Measurements from ENCODE around the gene AOPEP. TPM values are rescaled to one million over a fixed set of nuclear protein-coding genes. Genes with fewer than 3 reads are reported as not detected.

The AOPEP gene
- total RNA-seq, 1 experiment from 2014 or later = 15.0 TPM

- Histone ChIP-seq H4K8ac (replicated peaks; ENCODE audit: insufficient read length, low read depth, low read length) (no peak overlapping the region), H3K79me1 (ENCODE audit: insufficient read depth, low read depth, low read length, poor library complexity, severe bottlenecking) (no peaks in the 10 kb centered on the region), H3K79me2 (ENCODE audit: insufficient read depth, low read length) (no peaks in the 10 kb centered on the region), H3K14ac (ENCODE audit: insufficient read depth, low read length) (no peak overlapping the region), H3K23me2 (ENCODE audit: insufficient read length, low read depth, low read length, poor library complexity, severe bottlenecking) (no peaks in the 10 kb centered on the region), H3K4me1 (ENCODE audit: insufficient read depth, low read length) (no peaks in the 10 kb centered on the region), H2BK20ac (ENCODE audit: low read depth, low read length, poor library complexity, severe bottlenecking) (no peak overlapping the region), H2BK5ac (ENCODE audit: insufficient read length, low read length) (no peak overlapping the region), H3K9ac (ENCODE audit: extremely low read depth, insufficient read length, low read length) (no peak overlapping the region), H2BK120ac (ENCODE audit: low read depth, low read length, poor library complexity, severe bottlenecking) (no peak overlapping the region), H2AK5ac (ENCODE audit: insufficient read length, low read length) (no peak overlapping the region), H3K4me2 (ENCODE audit: insufficient read depth, insufficient read length, low read length) (no peak overlapping the region), H3K9me3 (ENCODE audit: control insufficient read depth, low read depth, low read length) (no peaks in the 10 kb centered on the region), H2BK12ac (ENCODE audit: insufficient read length, low read depth, low read length) (no peak overlapping the region), H3K27ac (ENCODE audit: insufficient read length, low read depth, low read length) (no peak overlapping the region), H3T11ph (ENCODE audit: low read length) (no peak overlapping the region), H3K27me3 (ENCODE audit: insufficient read depth, low read length) (no peaks in the 10 kb centered on the region), H3K56ac (ENCODE audit: insufficient read length, low read depth, low read length) (no peak overlapping the region), H3K18ac (ENCODE audit: insufficient read length, low read depth, low read length) (no peak overlapping the region), H2AFZ (ENCODE audit: low read length) (no peak overlapping the region), H3K23ac (ENCODE audit: insufficient read length, low read depth, low read length) (no peak overlapping the region), H4K91ac (ENCODE audit: insufficient read length, low read depth, low read length) (no peak overlapping the region), H4K20me1 (ENCODE audit: control insufficient read depth, insufficient read depth, insufficient read length) (no peaks in the 10 kb centered on the region), H4K5ac (ENCODE audit: insufficient read length, low read depth, low read length) (no peak overlapping the region), H3K4ac (ENCODE audit: low read depth, low read length) (no peak overlapping the region), H2BK15ac (ENCODE audit: low read depth, low read length) (no peak overlapping the region)
- Mint-ChIP-seq H3K27ac (peak overlapping the region in 2 of 3 experiments; percentile 65 to 88; a peak in 3 of 7 replicates), H3K36me3 (ENCODE audit: insufficient read depth in 1 of 3, low read depth in 3 of 3) (peaks cover 0 to 2% (median 0%) of the 10 kb centered on the region in 3 experiments; a peak in 2 of 7 replicates), H3K9me3 (no peaks in the 10 kb centered on the region), H3K4me1 (0 out of 4 replicates have a peak, but pooled peaks cover 0 to 4% of the 10 kb centered on the region in 2 experiments), H3K27me3 (ENCODE audit: low read depth) (no peaks in the 10 kb centered on the region), H3K4me3 (no peak overlapping the region)
- TF ChIP-seq CTCF (conservative IDR thresholded peaks at IDR 0.05) = no peak
- WGBS (ENCODE audit: extremely low coverage, insufficient read length, low lambda C conversion rate) = no CpG with 5 or more reads among the region's 11 CpGs
- DNase-seq = no peak
Observed at GRCh38 chr9:95111716-95112115, 385.2 kb downstream of the AOPEP start.
